ENCODE measurements around the gene MCM7. TPM values are rescaled to one million over a fixed set of nuclear protein-coding genes. Genes with fewer than 3 reads are reported as not detected.
A peak's percentile ranks its signal among the peaks of the same experiment; 100 is the strongest.

MCM7 gene
- total and polyA plus RNA-seq, 2 of the 13 experiments (the other 11 are each of a cell fraction or from before 2014, with no cell fraction given) = 84.5 to 214 TPM

DNA sequence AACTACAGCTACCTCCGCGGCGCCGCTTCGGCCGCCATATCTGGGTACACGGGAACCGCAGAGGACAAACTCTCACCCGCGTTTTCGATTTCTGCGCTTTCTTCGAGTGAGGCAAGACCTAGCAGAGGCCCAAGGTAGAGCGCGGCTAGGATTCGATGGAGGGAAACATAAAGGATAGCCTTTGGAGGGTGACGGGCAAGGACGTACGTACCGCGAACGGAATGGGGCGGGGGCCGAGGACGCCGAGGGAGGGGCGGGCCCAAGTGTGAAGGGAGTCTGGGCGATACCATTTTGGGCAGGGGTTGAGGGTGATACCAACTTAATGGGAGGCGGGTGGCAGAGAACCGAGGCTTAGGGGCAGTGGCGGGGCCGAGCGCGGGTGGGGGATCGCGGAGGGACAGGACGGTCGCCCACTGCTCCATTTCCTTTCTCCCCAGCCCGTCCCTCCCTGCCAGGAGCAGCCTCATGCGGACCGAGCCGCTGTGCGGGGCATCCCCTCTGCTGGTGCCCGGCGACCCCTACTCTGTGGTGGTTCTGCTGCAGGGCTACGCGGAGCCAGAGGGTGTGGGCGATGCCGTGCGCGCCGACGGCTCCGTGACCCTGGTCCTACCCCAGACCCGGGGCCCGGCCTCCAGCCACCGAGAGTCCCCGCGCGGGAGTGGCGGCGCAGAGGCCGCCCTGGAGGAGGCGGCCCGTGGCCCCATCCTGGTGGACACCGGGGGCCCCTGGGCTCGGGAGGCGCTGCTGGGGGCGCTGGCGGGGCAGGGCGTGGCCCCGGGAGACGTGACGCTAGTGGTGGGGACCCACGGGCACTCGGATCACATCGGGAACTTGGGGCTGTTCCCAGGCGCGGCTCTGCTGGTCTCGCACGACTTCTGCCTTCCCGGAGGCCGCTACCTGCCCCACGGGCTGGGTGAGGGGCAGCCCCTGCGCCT is 26.0 kb upstream of the MCM7 start, which contains the start of gene MBLAC1 (continued):
- TF ChIP-seq HNRNPLL (IDR thresholded peaks at IDR 0.05; ENCODE audit: low read depth, low read length, poor library complexity, severe bottlenecking) (peak; percentile 40), ZNF780A (CRISPR knock-in tag; IDR thresholded peaks at IDR 0.05) (0 out of 2 replicates have a peak, but pooled peaks have one; percentile 31), IKZF1 (IDR thresholded peaks at IDR 0.05) (no peak), ZNF7 (CRISPR knock-in tag; IDR thresholded peaks at IDR 0.05) (no peak), ZBTB38 (CRISPR knock-in tag; IDR thresholded peaks at IDR 0.05) (peak; percentile 36; the same call in 1 of the 2 replicates), ZNF674 (CRISPR knock-in tag; IDR thresholded peaks at IDR 0.05; ENCODE audit: low read depth) (0 out of 2 replicates have a peak, but pooled peaks have one; percentile 86), HNRNPH1 (optimal IDR thresholded peaks at IDR 0.05; ENCODE audit: low read depth, low read length) (no peak), RBM22 (optimal IDR thresholded peaks at IDR 0.05; ENCODE audit: low read length) (no peak), ZBTB7B (CRISPR knock-in tag; IDR thresholded peaks at IDR 0.05) (no peak; the same call in 1 of the 2 replicates), ZNF33A (CRISPR knock-in tag; IDR thresholded peaks at IDR 0.05; ENCODE audit: borderline replicate concordance) (no peak), PAWR (CRISPR knock-in tag; IDR thresholded peaks at IDR 0.05; ENCODE audit: borderline replicate concordance) (no peak)
- TF ChIP-seq, protein P1, sequence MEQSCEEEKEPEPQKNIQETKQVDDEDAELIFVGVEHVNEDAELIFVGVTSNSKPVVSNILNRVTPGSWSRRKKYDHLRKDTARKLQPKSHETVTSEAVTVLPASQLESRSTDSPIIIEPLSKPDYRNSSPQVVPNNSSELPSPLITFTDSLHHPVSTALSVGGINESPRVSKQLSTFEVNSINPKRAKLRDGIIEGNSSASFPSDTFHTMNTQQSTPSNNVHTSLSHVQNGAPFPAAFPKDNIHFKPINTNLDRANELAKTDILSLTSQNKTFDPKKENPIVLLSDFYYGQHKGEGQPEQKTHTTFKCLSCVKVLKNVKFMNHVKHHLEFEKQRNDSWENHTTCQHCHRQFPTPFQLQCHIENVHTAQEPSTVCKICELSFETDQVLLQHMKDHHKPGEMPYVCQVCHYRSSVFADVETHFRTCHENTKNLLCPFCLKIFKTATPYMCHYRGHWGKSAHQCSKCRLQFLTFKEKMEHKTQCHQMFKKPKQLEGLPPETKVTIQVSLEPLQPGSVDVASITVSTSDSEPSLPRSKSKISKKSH (CRISPR knock-in tag; IDR thresholded peaks at IDR 0.05; ENCODE audit: borderline replicate concordance) = peak; percentile 3; the same call in 1 of the 2 replicates
- TF ChIP-seq, protein P2, sequence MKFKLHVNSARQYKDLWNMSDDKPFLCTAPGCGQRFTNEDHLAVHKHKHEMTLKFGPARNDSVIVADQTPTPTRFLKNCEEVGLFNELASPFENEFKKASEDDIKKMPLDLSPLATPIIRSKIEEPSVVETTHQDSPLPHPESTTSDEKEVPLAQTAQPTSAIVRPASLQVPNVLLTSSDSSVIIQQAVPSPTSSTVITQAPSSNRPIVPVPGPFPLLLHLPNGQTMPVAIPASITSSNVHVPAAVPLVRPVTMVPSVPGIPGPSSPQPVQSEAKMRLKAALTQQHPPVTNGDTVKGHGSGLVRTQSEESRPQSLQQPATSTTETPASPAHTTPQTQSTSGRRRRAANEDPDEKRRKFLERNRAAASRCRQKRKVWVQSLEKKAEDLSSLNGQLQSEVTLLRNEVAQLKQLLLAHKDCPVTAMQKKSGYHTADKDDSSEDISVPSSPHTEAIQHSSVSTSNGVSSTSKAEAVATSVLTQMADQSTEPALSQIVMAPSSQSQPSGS (CRISPR knock-in tag; IDR thresholded peaks at IDR 0.05) = no peak
- TF ChIP-seq, protein P3, sequence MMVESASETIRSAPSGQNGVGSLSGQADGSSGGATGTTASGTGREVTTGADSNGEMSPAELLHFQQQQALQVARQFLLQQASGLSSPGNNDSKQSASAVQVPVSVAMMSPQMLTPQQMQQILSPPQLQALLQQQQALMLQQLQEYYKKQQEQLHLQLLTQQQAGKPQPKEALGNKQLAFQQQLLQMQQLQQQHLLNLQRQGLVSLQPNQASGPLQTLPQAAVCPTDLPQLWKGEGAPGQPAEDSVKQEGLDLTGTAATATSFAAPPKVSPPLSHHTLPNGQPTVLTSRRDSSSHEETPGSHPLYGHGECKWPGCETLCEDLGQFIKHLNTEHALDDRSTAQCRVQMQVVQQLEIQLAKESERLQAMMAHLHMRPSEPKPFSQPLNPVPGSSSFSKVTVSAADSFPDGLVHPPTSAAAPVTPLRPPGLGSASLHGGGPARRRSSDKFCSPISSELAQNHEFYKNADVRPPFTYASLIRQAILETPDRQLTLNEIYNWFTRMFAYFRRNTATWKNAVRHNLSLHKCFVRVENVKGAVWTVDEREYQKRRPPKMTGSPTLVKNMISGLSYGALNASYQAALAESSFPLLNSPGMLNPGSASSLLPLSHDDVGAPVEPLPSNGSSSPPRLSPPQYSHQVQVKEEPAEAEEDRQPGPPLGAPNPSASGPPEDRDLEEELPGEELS (CRISPR knock-in tag; IDR thresholded peaks at IDR 0.05) = no peak
- TF ChIP-seq, protein P4, sequence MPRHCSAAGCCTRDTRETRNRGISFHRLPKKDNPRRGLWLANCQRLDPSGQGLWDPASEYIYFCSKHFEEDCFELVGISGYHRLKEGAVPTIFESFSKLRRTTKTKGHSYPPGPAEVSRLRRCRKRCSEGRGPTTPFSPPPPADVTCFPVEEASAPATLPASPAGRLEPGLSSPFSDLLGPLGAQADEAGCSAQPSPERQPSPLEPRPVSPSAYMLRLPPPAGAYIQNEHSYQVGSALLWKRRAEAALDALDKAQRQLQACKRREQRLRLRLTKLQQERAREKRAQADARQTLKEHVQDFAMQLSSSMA (CRISPR knock-in tag; IDR thresholded peaks at IDR 0.05) = no peak; the same call in 1 of the 2 replicates
- TF ChIP-seq, protein P5, sequence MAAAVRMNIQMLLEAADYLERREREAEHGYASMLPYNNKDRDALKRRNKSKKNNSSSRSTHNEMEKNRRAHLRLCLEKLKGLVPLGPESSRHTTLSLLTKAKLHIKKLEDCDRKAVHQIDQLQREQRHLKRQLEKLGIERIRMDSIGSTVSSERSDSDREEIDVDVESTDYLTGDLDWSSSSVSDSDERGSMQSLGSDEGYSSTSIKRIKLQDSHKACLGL (CRISPR knock-in tag; IDR thresholded peaks at IDR 0.05) = peak; percentile 76
- TF ChIP-seq, protein P6, sequence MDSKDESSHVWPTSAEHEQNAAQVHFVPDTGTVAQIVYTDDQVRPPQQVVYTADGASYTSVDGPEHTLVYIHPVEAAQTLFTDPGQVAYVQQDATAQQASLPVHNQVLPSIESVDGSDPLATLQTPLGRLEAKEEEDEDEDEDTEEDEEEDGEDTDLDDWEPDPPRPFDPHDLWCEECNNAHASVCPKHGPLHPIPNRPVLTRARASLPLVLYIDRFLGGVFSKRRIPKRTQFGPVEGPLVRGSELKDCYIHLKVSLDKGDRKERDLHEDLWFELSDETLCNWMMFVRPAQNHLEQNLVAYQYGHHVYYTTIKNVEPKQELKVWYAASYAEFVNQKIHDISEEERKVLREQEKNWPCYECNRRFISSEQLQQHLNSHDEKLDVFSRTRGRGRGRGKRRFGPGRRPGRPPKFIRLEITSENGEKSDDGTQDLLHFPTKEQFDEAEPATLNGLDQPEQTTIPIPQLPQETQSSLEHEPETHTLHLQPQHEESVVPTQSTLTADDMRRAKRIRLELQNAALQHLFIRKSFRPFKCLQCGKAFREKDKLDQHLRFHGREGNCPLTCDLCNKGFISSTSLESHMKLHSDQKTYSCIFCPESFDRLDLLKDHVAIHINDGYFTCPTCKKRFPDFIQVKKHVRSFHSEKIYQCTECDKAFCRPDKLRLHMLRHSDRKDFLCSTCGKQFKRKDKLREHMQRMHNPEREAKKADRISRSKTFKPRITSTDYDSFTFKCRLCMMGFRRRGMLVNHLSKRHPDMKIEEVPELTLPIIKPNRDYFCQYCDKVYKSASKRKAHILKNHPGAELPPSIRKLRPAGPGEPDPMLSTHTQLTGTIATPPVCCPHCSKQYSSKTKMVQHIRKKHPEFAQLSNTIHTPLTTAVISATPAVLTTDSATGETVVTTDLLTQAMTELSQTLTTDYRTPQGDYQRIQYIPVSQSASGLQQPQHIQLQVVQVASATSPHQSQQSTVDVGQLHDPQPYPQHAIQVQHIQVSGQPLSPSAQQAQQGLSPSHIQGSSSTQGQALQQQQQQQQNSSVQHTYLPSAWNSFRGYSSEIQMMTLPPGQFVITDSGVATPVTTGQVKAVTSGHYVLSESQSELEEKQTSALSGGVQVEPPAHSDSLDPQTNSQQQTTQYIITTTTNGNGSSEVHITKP (CRISPR knock-in tag; IDR thresholded peaks at IDR 0.05; ENCODE audit: low read depth) = peak; percentile 100

Measured in HepG2 (cell line).